ENCODE results near the gene AUP1.

Gene AUP1

GRCh38 chr2:74512744-74513604, 16.5 kb downstream of the AUP1 start:
- no peak for DNase-seq

- no peak for DNase-seq
These were observed 18.2 kb downstream of the AUP1 start for GRCh38 chr2:74511104-74511989.

GRCh38 chr2:74510272-74510671, 19.2 kb downstream of the AUP1 start:
- no peak for DNase-seq

GRCh38 chr2:74507926-74508520, 21.5 kb downstream of the AUP1 start:
- no peak for DNase-seq

GRCh38 chr2:74507145-74507925, 22.2 kb downstream of the AUP1 start, which contains the start of gene PCGF1:
Gene PCGF1, minus strand, starts transcription at chr2:74507695. Its CDS starts 27 bp downstream, at chr2:74507668.
- DNase-seq = peak; percentile 99

GRCh38 chr2:74505448-74506246, 23.9 kb downstream of the AUP1 start:
- DNase-seq = no peak

- no peak for DNase-seq
These were observed 24.9 kb downstream of the AUP1 start for GRCh38 chr2:74504591-74504990.

- DNase-seq = no peak
These were observed 25.7 kb downstream of the AUP1 start for GRCh38 chr2:74503506-74504475.

GRCh38 chr2:74502720-74503505, 26.6 kb downstream of the AUP1 start:
- peak; percentile 83 for DNase-seq

- DNase-seq = peak; percentile 46
These were observed 27.3 kb downstream of the AUP1 start for GRCh38 chr2:74502147-74502719.

- no peak for DNase-seq
These were observed 28.0 kb downstream of the AUP1 start for GRCh38 chr2:74501335-74502071.

- DNase-seq = no peak
These were observed 28.9 kb downstream of the AUP1 start for GRCh38 chr2:74500578-74500946.

- DNase-seq = no peak
These were observed 29.4 kb downstream of the AUP1 start for GRCh38 chr2:74499940-74500577.

- DNase-seq = no peak
These were observed 30.1 kb downstream of the AUP1 start, which contains the start of gene LBX2 for GRCh38 chr2:74499267-74499939. Gene LBX2, minus strand, starts transcription at chr2:74499603. Its CDS starts 66 bp downstream, at chr2:74499537.

- peak; percentile 52 for DNase-seq
These were observed 30.8 kb downstream of the AUP1 start for GRCh38 chr2:74498500-74499266.

- peak; percentile 36 for DNase-seq
These were observed 31.6 kb downstream of the AUP1 start for GRCh38 chr2:74497777-74498499.
